Measurements from ENCODE around the gene TBX3.
"Not testable (repeated sequence)": the region's sequence is repeated elsewhere in the genome, so short reads cannot be mapped to it uniquely, and the experiment has no call there.

DNA sequence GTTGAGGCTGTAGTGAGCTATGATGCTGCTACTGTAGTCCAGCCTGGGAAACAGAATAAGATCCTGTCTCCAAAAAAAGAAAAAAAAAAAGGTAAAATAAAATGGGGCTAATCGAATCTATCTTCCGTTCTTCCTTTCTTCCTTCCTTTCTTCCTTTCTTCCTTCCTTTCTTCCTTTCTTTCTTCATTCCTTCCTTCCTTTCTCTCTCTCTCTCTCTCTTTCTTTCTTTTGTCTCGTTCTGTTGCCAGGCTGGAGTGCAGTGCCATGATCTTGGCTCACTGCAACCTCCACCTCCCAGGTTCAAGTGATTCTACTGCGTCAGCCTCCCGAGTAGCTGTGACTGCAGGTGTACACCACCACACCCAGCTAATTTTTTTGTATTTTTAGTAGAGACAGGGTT is 24.6 kb upstream of the TBX3 start:
- TF ChIP-seq POLR2A (IDR thresholded peaks at IDR 0.05): not testable (repeated sequence)
- TF ChIP-seq, protein P1, sequence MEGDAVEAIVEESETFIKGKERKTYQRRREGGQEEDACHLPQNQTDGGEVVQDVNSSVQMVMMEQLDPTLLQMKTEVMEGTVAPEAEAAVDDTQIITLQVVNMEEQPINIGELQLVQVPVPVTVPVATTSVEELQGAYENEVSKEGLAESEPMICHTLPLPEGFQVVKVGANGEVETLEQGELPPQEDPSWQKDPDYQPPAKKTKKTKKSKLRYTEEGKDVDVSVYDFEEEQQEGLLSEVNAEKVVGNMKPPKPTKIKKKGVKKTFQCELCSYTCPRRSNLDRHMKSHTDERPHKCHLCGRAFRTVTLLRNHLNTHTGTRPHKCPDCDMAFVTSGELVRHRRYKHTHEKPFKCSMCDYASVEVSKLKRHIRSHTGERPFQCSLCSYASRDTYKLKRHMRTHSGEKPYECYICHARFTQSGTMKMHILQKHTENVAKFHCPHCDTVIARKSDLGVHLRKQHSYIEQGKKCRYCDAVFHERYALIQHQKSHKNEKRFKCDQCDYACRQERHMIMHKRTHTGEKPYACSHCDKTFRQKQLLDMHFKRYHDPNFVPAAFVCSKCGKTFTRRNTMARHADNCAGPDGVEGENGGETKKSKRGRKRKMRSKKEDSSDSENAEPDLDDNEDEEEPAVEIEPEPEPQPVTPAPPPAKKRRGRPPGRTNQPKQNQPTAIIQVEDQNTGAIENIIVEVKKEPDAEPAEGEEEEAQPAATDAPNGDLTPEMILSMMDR (IDR thresholded peaks at IDR 0.05): not testable (repeated sequence)
